ENCODE measurements around the gene ERGIC2. TPM values are rescaled to one million over a fixed set of nuclear protein-coding genes. Genes with fewer than 3 reads are reported as not detected.

The ERGIC2 gene
- total and polyA plus RNA-seq, 4 donors: 39.5 to 70.5 (median 48.7) TPM

DNA sequence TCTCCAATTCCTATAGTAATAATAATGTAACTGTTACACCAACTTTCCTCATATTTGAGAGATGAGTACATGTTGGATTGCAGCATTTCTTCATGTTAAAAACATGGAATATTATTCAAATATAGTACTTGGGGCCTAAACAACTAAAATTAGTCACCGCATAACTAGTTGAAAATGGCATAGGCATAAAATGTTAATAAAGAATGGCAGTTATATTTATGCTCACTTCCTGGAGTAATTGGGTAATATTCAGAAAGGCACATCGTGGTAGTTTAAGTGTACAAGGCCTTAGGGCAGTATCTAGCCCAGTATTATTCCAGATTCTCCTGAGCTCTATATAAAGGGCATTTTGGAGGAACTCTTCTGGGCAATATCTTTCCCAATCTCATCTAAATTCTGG lies 46.0 kb downstream of the ERGIC2 start:
- Histone ChIP-seq H3K9me3 (ENCODE audit: control insufficient read depth in 4 of 4, insufficient read depth in 3 of 4, low read length in 3 of 4) (no peaks in the 10 kb centered on the region), H3K9ac (ENCODE audit: insufficient read depth in 1 of 2, low read length in 2 of 2) (no peak overlapping the region), H3K27me3 (ENCODE audit: control insufficient read depth in 3 of 3, insufficient read depth in 3 of 3, low read length in 2 of 3) (no peaks in the 10 kb centered on the region), H3K4me1 (ENCODE audit: control insufficient read depth in 5 of 5, insufficient read depth in 5 of 5, low read length in 5 of 5) (no peaks in the 10 kb centered on the region), H3K36me3 (ENCODE audit: control insufficient read depth in 4 of 4, insufficient read depth in 4 of 4, low read length in 4 of 4) (peaks cover 0 to 3% (median 2%) of the 10 kb centered on the region in 4 donors), H3K27ac (ENCODE audit: low read depth in 1 of 2, low read length in 1 of 2) (no peak overlapping the region), H3K4me3 (no peak overlapping the region)
- no peak for DNase-seq
- TF ChIP-seq, protein P1, sequence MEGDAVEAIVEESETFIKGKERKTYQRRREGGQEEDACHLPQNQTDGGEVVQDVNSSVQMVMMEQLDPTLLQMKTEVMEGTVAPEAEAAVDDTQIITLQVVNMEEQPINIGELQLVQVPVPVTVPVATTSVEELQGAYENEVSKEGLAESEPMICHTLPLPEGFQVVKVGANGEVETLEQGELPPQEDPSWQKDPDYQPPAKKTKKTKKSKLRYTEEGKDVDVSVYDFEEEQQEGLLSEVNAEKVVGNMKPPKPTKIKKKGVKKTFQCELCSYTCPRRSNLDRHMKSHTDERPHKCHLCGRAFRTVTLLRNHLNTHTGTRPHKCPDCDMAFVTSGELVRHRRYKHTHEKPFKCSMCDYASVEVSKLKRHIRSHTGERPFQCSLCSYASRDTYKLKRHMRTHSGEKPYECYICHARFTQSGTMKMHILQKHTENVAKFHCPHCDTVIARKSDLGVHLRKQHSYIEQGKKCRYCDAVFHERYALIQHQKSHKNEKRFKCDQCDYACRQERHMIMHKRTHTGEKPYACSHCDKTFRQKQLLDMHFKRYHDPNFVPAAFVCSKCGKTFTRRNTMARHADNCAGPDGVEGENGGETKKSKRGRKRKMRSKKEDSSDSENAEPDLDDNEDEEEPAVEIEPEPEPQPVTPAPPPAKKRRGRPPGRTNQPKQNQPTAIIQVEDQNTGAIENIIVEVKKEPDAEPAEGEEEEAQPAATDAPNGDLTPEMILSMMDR (IDR thresholded peaks at IDR 0.05; ENCODE audit: control extremely low read depth, extremely low read depth): no peak
- ATAC-seq (ENCODE audit: insufficient read depth, low FRiP score): no peak
- WGBS, 2 donors: 70 to 88% methylated on average over 2 of the region's 2 CpGs

DNA sequence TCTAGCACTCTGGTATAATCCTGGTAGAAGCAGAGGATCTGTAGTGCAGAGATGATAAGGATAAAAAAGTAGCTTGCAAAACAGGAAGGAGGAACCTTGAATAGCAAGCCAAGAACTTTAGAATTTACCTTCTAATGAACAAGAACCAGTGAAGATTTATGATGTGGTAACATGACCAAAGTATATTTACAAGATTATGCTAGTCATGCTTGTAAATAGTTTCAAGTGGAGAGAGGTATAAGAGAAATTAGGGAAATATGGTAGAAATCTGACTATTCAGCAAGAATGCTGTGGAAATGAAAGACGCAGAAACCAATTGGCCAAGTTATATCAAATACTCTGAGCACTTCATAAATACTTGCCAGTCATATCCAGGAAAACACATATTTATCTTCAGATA lies 47.8 kb downstream of the ERGIC2 start:
- TF ChIP-seq, protein P1 (IDR thresholded peaks at IDR 0.05; ENCODE audit: control extremely low read depth, extremely low read depth): no peak
- WGBS, 2 donors: 0% methylated on average over 1 of the region's 1 CpG
- no peak overlapping the region for H3K4me3 ChIP-seq
- H3K9me3 ChIP-seq (ENCODE audit: control insufficient read depth in 4 of 4, insufficient read depth in 3 of 4, low read length in 3 of 4): no peaks in the 10 kb centered on the region
- peaks cover 0 to 2% (median under 1%) of the 10 kb centered on the region in 4 donors for H3K36me3 ChIP-seq (ENCODE audit: control insufficient read depth in 4 of 4, insufficient read depth in 4 of 4, low read length in 4 of 4)
- H3K27me3 ChIP-seq (ENCODE audit: control insufficient read depth in 3 of 3, insufficient read depth in 3 of 3, low read length in 2 of 3): no peaks in the 10 kb centered on the region
- ATAC-seq (ENCODE audit: insufficient read depth, low FRiP score) (no peak), DNase-seq (no peak)
- no peak overlapping the region for H3K27ac ChIP-seq (ENCODE audit: low read depth in 1 of 2, low read length in 1 of 2)
- H3K4me1 ChIP-seq (ENCODE audit: control insufficient read depth in 5 of 5, insufficient read depth in 5 of 5, low read length in 5 of 5): no peaks in the 10 kb centered on the region
- H3K9ac ChIP-seq (ENCODE audit: insufficient read depth in 1 of 2, low read length in 2 of 2): no peak overlapping the region

DNA sequence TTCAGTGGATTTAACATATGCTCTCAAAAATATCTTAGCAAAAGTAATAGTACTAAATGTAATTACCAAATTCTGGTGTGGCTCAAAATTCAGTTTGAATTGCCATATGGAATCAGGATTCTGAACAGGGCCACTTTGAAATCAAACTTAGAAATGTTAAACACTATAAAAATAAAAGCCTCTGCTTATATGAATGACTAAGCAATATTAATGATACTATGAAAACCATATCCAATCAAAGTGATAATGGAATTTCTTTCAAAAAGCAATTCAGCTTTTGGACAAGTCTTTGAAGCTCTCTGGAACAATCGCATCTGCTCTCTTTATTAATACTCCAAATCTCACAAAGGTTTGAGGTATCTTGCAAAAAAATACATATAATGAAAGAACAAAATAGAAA lies 51.6 kb downstream of the ERGIC2 start:
- ATAC-seq (ENCODE audit: insufficient read depth, low FRiP score) (no peak), DNase-seq (no peak)
- H3K9me3 ChIP-seq (ENCODE audit: control insufficient read depth in 4 of 4, insufficient read depth in 3 of 4, low read length in 3 of 4): no peaks in the 10 kb centered on the region
- no peaks in the 10 kb centered on the region for H3K27me3 ChIP-seq (ENCODE audit: control insufficient read depth in 3 of 3, insufficient read depth in 3 of 3, low read length in 2 of 3)
- H3K36me3 ChIP-seq (ENCODE audit: control insufficient read depth in 4 of 4, insufficient read depth in 4 of 4, low read length in 4 of 4): no peaks in the 10 kb centered on the region
- H3K4me1 ChIP-seq (ENCODE audit: control insufficient read depth in 5 of 5, insufficient read depth in 5 of 5, low read length in 5 of 5): no peaks in the 10 kb centered on the region
- H3K4me3 ChIP-seq: no peak overlapping the region
- H3K27ac ChIP-seq (ENCODE audit: low read depth in 1 of 2, low read length in 1 of 2): no peak overlapping the region
- H3K9ac ChIP-seq (ENCODE audit: insufficient read depth in 1 of 2, low read length in 2 of 2): no peak overlapping the region
- TF ChIP-seq, protein P1 (IDR thresholded peaks at IDR 0.05; ENCODE audit: control extremely low read depth, extremely low read depth): no peak
- 97 to 99% methylated on average over 1 of the region's 1 CpG for WGBS, 2 donors

DNA sequence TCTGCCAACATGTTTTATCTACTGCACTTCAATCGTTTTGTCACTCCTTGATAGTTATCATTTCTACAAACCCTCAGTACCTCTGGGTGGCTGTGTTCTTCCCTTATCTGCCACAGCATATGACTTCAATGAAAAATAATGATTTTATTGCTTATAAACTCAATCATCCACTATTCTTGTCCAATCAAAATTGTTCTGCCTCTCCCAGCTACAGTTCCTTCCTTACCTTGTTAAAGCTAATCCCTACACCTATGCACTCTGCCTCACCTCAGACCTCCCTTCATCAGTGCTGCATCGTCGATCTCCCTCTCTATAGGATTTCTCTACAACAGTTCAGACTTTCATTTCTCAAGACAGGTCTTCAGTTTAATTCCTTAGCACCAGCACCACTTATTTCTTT lies 58.8 kb downstream of the ERGIC2 start:
- WGBS, 2 donors: 91 to 93% methylated on average over 3 of the region's 3 CpGs

More for the DNA sequence above, 58.8 kb downstream of the ERGIC2 start:
- no peaks in the 10 kb centered on the region for H3K27me3 ChIP-seq (ENCODE audit: control insufficient read depth in 3 of 3, insufficient read depth in 3 of 3, low read length in 2 of 3)
- no peak for ATAC-seq (ENCODE audit: insufficient read depth, low FRiP score)
- H3K36me3 ChIP-seq (ENCODE audit: control insufficient read depth in 4 of 4, insufficient read depth in 4 of 4, low read length in 4 of 4): peaks cover 0 to 6% (median 0%) of the 10 kb centered on the region in 4 donors
- no peaks in the 10 kb centered on the region for H3K9me3 ChIP-seq (ENCODE audit: control insufficient read depth in 4 of 4, insufficient read depth in 3 of 4, low read length in 3 of 4)
- TF ChIP-seq, protein P1 (IDR thresholded peaks at IDR 0.05; ENCODE audit: control extremely low read depth, extremely low read depth): no peak
- no peak overlapping the region for H3K4me3 ChIP-seq
- no peaks in the 10 kb centered on the region for H3K4me1 ChIP-seq (ENCODE audit: control insufficient read depth in 5 of 5, insufficient read depth in 5 of 5, low read length in 5 of 5)
- H3K9ac ChIP-seq (ENCODE audit: insufficient read depth in 1 of 2, low read length in 2 of 2): no peak overlapping the region
- no peak for DNase-seq
- H3K27ac ChIP-seq (ENCODE audit: low read depth in 1 of 2, low read length in 1 of 2): no peak overlapping the region
